Inflammatory macrophage (primary cell): Measurements from ENCODE around the gene DDX4.
"Not testable (repeated sequence)": the region's sequence is repeated elsewhere in the genome, so short reads cannot be mapped to it uniquely, and the experiment has no call there.

ENCODE experiments used
- DNase-seq, 2 donors: peaks; one replicate each; pipeline ENCODE4 v3.0.0-alpha.2; 2020 to 2022

DDX4 gene

DNA sequence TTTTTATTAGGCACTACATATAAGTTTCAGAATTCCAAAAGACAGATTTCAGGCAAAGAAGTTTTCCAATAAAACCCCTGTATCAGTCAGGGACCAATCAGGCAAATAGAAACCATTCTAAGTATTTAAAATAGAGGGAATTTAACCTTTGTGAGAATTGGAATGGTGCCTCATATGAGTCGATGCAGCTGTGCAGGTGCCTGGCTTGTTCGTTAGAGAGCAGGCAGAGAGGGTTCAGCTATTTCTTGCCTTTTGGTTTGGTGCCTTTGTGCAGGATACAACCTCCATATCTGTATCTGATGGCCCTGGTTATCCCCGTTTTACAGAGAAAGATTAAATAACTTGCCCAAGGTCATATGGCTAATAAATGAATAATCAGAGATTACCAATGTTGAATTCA lies 6.0 kb upstream of the DDX4 start:
- DNase-seq, result no peak

- no peak for DNase-seq
Observed at GRCh38 chr5:55732585-55732984, 5.3 kb upstream of the DDX4 start.

DNA sequence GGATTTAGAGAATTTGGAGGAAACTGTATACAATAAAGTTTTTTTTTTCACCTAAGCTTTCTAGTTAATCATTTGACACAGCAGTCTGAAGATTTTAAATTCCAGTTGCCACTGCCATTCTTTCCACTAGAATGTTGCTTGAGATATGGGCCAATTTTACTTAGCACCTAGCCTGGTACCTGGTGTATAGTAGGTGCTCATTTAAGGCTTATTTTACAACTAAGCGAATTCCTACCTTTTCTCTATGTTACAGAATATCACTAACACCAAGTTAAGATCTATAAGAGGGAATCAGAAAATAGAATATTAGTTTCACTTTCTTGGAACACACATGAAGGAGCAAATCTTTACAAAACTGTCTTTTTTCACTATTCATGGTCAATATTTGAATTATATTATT lies 3.2 kb upstream of the DDX4 start:
- no peak for DNase-seq

DNA sequence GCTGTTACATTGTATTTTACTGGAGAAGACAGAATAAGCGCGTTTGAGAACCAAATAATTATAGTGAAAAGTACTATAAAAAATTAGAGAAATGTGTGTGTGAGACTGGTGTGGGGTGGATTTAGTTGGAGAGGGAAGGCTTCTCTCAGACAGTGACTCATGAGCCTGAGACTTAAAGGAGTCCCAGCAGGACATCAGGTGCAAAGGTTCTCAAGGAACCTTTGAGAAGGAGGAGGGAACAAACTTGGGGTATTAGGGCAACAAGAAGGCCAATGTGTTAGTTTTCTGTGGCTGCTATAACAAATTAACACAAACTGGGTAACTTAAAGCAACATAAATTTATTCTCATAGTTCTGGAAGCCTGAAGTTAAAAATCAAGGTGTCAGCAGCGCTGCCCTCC lies 4.9 kb downstream of the DDX4 start:
- no peak for DNase-seq

DNA sequence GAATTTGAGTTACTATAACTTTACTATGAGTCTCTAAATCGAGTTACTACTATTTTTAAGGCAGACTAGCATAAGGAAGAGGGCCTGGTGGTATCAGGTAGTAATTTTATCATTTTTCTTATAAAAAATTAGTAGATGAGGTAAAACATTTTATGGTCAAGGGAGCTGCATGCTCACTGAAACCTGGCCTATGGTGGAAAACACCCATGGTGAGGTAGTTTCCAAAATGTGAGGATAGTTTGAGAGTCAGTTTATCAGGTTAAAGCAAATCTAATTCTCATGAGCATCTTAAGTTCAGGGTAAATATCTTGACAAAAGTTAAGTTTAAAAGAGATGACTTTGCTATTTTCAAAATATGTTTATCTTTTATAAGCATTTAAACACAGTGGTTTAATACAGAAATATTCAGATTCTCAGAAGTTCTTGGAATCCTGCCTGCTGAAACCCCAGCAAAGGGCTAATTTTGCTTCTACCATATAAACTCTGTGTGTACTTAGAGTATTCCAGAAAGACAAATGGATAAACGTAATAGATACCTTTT lies 10.0 kb downstream of the DDX4 start:
- DNase-seq, result no peak

DNA sequence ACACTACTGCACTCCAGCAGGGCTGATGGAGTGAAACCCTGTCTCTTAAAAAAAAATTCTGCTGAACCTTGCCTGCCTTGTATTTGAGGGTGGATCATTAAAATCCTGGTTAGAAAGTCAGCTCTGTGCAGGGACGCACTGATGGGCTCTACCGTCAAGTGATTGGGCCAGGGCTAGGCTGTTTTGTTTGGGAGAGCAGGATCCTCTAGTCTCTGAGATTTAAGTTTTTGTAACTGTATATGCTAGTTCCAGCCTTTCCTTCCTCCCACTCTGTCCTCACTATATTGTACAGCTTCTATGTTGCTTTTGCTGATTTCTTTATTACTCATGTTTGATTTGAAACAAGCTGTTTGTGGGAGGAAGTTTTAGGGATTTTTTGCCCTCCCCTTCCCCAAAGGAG lies 11.5 kb downstream of the DDX4 start:
- no peak for DNase-seq

DNA sequence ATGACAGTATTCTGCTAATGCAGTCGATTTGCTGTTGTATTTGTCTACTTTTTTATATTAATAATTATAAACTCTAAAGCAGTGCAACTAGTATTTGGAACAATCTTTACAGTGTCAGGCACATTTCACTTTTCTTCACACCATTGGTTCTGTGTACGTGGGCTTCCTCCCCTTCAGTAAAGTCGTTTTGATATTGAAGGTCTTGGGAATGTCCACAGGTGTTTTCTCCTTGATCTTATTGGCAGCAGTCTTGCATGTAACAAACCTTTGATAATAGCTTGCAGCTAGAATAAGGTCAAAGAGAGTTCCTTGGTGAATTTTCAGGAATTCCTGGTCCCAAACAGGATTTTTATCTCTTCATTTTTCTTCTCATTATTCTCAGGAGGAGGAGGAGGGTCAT lies 12.2 kb downstream of the DDX4 start:
- no peak for DNase-seq

- no peak for DNase-seq
Observed at GRCh38 chr5:55750499-55750898, 12.6 kb downstream of the DDX4 start.

DNA sequence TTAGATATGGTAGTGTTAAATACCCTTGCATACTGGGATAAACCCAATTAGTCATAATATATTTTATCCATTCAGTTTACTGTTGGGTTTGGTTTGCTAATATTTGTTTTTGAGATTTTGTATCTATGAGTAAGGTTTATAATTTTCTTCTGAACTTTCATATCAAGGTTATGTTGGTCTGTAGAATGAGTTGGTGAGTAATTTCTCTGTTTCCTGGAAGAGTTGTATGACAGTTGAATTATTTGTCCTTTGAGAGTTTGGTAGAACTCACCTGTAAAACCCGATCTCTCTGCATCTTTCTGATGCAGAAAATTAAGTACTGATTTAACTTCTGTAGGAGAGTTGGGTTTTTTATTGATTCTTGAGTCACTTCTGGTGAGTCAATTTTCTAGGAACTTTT lies 20.4 kb downstream of the DDX4 start:
- DNase-seq, result no peak

GRCh38 chr5:55758714-55759113 lies 20.9 kb downstream of the DDX4 start:
- DNase-seq, result no peak

DNA sequence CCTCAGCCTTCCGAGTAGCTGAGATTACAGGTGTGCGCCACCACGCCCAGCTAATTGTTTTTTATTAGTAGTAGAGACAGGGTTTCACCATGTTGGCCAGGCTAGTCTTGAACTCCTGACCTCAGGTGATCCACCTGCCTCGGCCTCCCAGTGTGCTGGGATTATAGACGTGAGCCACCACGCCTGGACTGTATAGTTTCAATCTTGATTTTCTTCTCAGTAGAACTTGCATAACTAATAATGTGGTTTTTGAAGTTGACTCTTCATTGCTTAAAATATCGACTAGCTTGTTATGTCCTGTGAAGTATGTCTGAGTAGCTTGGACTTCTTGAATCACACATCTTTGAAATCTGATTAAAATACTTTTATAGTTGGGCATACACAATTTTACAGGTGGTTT lies 23.9 kb downstream of the DDX4 start:
- not testable (repeated sequence) for DNase-seq

DNA sequence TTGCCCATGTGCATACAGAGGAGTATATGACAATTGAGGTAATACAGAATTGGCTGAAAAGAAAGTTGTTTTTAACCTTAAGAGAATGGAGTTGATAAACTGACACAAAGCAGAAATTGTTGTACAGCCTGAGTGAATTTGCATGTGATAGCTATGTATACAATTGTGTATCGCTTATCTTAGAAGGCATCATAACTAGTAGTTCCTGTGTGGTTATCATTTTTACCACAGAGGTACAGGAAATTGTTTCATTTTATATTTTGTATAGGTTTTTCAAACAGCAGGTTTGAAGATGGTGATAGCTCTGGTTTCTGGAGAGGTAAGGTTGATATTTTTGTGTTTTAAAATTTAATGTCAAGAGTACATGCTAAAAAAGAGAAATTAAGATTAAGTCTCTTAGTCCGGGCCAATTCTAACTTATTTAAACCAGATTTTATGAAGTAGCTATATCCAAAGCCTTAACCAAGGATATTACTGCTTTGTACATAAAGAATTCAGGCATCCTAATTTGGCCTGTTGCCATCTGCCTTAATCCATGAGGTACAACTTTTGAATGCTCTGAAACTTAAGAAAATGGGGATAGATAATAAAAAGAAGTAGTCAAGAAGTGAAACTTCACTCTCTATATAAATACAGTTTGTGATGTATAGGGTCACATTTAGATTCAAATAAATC lies 26.0 kb downstream of the DDX4 start:
- no peak for DNase-seq

DNA sequence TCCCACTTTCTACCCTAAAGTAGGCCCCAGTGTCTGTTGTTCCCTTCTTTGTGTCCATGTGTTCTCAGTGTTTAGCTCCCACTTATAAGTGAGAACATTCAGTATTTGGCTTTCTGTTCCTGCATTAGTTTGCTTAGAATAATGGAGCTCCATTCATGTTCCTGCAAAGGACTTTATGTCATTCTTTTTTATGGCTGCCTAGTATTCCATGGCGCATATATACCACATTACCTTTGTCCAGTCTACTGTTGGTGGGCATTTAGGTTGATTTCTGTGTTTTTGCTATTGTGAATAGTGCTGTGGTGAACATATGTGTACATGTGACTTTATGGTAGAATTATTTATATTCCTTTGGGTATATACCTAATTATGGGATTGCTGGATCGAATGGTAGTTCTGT lies 30.4 kb downstream of the DDX4 start:
- DNase-seq, result no peak

DNA sequence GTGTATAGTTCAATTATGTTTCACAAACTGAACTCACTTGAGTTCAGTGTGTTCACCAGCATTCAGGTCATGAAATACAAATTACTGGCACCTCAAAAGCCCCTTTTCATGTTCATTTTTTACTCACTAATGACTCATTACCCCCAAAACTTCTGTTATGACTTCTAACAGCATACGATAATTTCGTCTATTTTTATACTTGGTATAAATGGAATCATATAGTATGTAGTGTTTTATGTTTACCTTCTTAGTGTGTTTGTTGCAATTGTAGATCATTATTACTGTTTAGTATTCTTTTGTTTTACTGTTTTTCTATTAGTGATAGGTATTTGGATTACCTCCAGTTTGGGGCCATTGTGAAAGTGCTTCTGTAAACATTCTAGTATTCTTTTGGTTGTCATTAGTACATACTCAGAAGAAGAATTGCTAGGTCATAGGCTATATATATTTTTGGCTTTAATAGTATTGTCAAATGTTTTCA lies 33.4 kb downstream of the DDX4 start:
- no peak for DNase-seq

GRCh38 chr5:55773057-55773456 lies 35.2 kb downstream of the DDX4 start:
- DNase-seq, result no peak

- DNase-seq, result no peak
Observed at GRCh38 chr5:55777332-55777731, 39.5 kb downstream of the DDX4 start.

GRCh38 chr5:55800924-55801323 lies 63.1 kb downstream of the DDX4 start:
- DNase-seq, result no peak

GRCh38 chr5:55808814-55809213 lies 71.0 kb downstream of the DDX4 start:
- DNase-seq, result not testable (repeated sequence)

GRCh38 chr5:55815939-55816338 lies 78.1 kb downstream of the DDX4 start:
- DNase-seq, result not testable (repeated sequence)

DNA sequence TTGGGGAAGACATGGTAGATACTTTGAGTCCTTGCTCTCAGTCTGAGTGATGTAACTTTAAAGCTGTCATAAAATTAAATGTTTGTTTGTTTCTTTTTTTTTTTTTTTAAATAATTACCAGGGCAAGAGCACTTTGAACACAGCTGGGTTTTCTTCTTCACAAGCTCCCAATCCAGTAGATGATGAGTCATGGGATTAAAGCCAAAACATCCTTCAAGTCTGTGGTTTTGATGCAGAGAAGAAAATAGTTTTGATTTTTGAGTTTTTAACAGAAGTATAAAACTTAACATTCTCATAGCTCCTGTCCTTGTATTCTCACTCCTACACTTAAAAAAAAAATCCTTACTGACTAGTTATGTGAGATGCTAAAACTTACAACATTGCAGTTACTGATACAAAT lies 78.5 kb downstream of the DDX4 start:
- DNase-seq, result no peak

DNA sequence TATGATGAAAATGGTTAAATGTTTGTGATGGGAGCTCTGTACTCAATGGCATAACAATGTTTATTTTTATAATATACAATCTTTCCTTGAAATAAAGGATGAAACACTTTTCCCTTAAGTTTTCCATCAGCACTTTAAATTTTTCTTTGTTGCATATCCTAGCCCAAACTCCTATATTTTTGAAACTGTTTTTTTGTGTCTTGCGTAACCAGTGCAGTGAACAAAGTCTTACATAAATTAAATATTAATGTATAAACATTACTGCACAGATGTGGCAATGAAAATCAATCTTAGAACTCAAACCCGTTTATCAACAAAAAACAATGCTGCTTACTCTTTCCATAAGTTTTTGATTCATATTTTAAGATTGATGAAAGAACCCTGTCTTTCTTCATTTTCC lies 79.2 kb downstream of the DDX4 start:
- no peak for DNase-seq

GRCh38 chr5:55820488-55820887 lies 82.6 kb downstream of the DDX4 start:
- DNase-seq, result no peak

GRCh38 chr5:55821731-55822512 lies 84.1 kb downstream of the DDX4 start:
- DNase-seq, result peak in 1 of 2 donors; percentile 3
